Measurements from ENCODE around the gene DDX20.
"Not testable (repeated sequence)": the region's sequence is repeated elsewhere in the genome, so short reads cannot be mapped to it uniquely, and the experiment has no call there.

Gene DDX20

GRCh38 chr1:111734426-111734825 is 21.3 kb upstream of the DDX20 start:
- no peak for DNase-seq

GRCh38 chr1:111734856-111735255 is 20.8 kb upstream of the DDX20 start:
- no peak for DNase-seq

DNA sequence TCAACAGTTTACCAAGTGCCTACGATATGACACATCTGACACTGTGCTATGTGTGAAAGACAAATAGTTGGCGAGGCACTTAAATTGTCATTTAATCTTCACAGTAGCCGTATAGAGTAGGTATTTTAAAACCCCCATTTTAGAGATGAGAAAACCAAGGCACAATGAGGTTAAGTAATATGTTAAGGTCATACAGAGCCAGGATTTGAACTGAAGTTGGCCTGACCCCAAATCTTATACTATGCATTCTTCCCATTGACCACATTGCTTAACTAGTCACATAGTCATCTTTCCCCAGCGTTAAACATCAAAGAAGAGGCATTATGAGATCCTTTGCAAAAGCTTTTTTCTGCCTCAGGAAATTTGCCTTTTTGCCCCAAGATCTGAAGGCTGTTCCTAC is 20.4 kb upstream of the DDX20 start:
- no peak for DNase-seq

- no peak for DNase-seq
Observed at GRCh38 chr1:111735858-111736544, 19.7 kb upstream of the DDX20 start.

DNA sequence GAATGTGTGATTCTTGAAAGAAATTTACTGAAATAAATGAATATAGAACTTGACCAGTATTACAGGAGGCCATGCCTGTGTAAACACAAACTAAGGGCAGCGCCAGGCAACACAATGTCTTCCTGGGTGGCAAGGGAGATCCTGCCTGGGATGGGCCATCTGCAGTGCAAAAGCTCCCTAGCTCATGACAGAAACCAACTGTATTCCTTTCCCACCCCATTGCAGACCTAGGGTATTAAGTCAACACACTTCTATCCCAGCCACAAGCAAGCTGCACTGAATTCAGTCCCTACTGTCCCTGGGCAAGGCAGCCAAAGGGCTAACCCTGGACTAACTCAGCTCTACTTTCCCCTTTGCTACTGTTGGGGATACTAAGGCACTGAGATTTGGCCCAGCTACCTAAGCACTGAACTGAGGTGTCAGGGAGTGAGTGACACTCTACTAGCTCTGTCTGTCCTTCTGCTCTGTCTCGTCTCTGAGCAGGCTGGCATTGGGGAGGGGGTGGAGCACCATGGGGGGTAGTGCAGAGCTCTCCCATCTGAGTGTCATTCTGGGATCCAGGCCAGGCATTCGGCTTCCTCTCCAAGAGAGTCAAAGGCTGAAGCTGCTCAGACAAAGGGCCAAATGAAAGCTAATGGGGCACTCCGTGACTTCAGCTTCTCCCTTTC is 19.0 kb upstream of the DDX20 start:
- DNase-seq, result no peak

GRCh38 chr1:111737216-111738132 is 18.2 kb upstream of the DDX20 start:
- no peak for DNase-seq

DNA sequence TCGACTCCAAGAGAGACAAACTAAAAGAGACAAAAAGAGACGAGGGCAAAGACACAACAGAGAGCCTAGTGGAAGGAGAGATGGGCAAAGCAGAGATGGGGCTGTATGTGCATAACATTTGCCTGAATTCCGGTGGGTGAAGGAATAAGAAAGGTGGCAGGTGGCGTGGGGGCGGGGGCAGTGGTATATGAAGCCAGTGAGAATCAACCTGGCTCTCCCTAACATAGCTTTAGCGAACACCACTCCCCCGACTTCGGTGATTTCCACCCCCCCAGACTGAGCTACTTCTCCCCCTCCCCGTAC is 17.6 kb upstream of the DDX20 start:
- no peak for DNase-seq

DNA sequence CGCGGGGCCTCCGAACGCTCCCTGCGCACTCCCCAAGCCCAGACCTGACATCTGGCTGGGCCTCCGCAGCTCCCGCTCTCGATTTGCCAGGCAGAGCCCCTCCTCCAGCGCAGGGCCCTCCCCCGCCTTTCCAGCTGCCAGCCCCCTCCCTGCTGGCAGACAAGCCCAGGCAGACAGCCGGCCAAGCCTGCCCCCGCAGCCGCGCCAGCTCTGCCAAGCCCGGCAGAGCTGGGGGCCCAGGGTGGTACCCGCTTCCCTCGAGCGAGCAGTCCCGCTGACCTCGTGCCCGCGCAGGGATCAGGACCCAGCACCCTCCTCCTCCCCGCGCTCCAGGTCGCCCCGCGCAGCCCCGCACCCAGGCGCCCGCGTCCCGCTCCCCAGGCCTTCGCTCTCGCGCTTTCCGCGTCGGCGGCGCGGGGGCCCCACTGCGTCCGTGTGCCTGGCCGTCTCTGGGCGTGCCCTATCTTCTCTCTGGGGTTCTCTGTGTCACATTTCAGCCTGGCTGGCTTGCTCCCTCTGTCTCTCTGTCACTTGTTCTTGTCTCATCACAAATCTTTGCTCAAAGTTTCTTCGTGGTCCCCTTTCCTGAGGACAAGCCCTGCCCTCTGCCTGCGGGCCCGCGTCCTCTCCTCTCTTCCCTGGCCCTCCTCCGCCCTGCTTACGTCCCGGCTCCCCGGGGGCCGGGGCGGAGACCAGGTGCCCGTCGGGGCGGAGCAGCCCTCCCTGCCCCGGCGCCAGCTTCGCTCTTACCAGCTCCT is 17.1 kb upstream of the DDX20 start:
- DNase-seq, result peak; percentile 41

- DNase-seq, result peak; percentile 70
Observed at GRCh38 chr1:111739194-111739924, 16.3 kb upstream of the DDX20 start, which contains the start of gene INKA2. TSS of gene INKA2 (minus strand) at chr1:111739395. CDS start at chr1:111739242, 153 bp downstream.

GRCh38 chr1:111739925-111740765 is 15.6 kb upstream of the DDX20 start:
- DNase-seq, result peak; percentile 17

GRCh38 chr1:111742292-111742691 is 13.4 kb upstream of the DDX20 start:
- not testable (repeated sequence) for DNase-seq

GRCh38 chr1:111742938-111743549 is 12.7 kb upstream of the DDX20 start:
- no peak for DNase-seq

GRCh38 chr1:111743679-111744101 is 12.0 kb upstream of the DDX20 start:
- no peak for DNase-seq

GRCh38 chr1:111745675-111746613 is 9.8 kb upstream of the DDX20 start:
- no peak for DNase-seq

GRCh38 chr1:111746614-111746999 is 9.1 kb upstream of the DDX20 start:
- no peak for DNase-seq

DNA sequence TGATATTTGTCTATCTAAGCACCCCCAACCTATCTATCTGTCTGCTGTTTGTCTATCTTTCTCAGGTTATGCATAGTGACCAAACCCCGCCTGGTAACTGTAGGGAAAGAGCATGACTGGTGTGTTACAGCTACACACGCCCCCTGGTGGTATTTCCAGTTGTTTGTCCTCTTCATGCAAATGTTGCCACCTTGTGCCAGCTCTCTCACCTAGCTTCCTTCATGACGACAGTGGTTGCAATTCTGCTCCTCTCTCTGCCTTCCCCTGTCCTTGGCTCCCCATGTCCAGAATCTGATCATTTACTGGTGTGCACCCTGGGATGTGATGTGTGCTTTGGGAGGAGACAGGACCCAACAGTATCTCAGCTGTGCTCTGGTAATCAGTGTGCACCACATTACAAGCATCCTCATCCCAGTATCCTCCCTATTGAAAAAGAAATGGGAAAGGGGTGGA is 8.4 kb upstream of the DDX20 start:
- peak; percentile 58 for DNase-seq

DNA sequence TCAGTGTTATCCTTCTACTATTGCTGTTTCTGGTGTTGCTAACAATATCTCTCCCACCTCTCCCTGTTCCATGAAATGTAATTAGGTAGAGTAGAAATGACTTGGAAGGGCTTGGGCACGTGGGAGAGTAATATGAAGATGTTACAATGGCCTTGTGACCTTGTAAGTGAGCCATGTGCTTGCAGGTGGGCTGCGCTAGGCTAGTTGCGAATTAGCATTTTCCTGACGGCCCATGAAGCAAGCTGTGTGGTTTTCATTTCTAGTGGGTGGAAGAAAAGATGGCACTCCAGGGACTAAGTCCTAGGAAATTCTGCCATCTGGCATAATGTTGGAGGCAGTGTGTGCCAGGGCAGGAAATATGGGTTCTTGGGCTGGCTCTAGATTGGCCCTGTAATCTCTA is 7.8 kb upstream of the DDX20 start:
- DNase-seq, result no peak

DNA sequence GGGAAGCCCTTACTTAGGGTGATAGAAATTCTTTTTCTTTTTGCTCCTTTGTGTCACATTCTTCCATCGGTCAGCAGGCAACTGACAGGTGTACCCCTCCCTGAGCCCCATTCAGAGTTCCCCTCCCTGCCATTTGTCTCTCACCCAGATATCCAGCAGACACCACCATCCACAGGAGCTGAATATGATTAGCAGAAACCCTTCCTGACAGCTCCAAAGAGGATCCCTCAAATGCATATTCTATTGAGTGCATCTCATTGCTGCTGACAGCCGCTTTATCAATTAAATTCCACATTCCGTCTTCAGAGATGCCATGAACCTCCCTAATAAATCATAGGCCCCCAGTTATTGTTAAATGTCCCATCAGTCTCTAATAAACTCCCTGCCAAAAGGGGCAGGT is 6.1 kb upstream of the DDX20 start:
- DNase-seq, result no peak

GRCh38 chr1:111750856-111751255 is 4.8 kb upstream of the DDX20 start:
- no peak for DNase-seq

All from activated naive CD4-positive, alpha-beta T cell treated with anti-CD3 and anti-CD28 coated beads, Interleukin-2, amount 50 U/mL, for 16 hours (primary cell).